ENCODE measurements around the gene THSD7A. TPM values are rescaled to one million over a fixed set of nuclear protein-coding genes. Genes with fewer than 3 reads are reported as not detected.

Gene THSD7A
- total RNA-seq, 1 donor from 2014 or later: 0.35 TPM

GRCh38 chr7:11779864-11780674, 51.9 kb downstream of the THSD7A start:
- Mint-ChIP-seq H3K4me1 (ENCODE audit: low read depth) (no peaks in the 10 kb centered on the region), H3K4me3 (ENCODE audit: unreplicated experiment) (no peak overlapping the region), H3K36me3 (ENCODE audit: low read depth) (no peaks in the 10 kb centered on the region), H3K27me3 (ENCODE audit: low read depth) (no peaks in the 10 kb centered on the region), H3K9me3 (ENCODE audit: low read depth) (no peaks in the 10 kb centered on the region), H3K27ac (ENCODE audit: unreplicated experiment) (no peak overlapping the region)
- TF ChIP-seq CTCF (IDR thresholded peaks at IDR 0.05): no peak
- no peak for DNase-seq (ENCODE audit: low spot score)

- TF ChIP-seq CTCF (IDR thresholded peaks at IDR 0.05): no peak
- Mint-ChIP-seq H3K4me1 (ENCODE audit: low read depth) (no peaks in the 10 kb centered on the region), H3K9me3 (ENCODE audit: low read depth) (no peaks in the 10 kb centered on the region), H3K27me3 (ENCODE audit: low read depth) (no peaks in the 10 kb centered on the region), H3K36me3 (ENCODE audit: low read depth) (no peaks in the 10 kb centered on the region), H3K4me3 (ENCODE audit: unreplicated experiment) (no peak overlapping the region), H3K27ac (ENCODE audit: unreplicated experiment) (no peak overlapping the region)
- DNase-seq (ENCODE audit: low spot score): no peak
These were observed 56.0 kb downstream of the THSD7A start for GRCh38 chr7:11776039-11776438.

GRCh38 chr7:11775401-11775800, 56.6 kb downstream of the THSD7A start:
- Mint-ChIP-seq H3K4me1 (ENCODE audit: low read depth) (no peaks in the 10 kb centered on the region), H3K27ac (ENCODE audit: unreplicated experiment) (no peak overlapping the region), H3K4me3 (ENCODE audit: unreplicated experiment) (no peak overlapping the region), H3K36me3 (ENCODE audit: low read depth) (no peaks in the 10 kb centered on the region), H3K27me3 (ENCODE audit: low read depth) (no peaks in the 10 kb centered on the region), H3K9me3 (ENCODE audit: low read depth) (no peaks in the 10 kb centered on the region)
- no peak for DNase-seq (ENCODE audit: low spot score)
- no peak for TF ChIP-seq CTCF (IDR thresholded peaks at IDR 0.05)

- H3K9me3 Mint-ChIP-seq (ENCODE audit: low read depth): no peaks in the 10 kb centered on the region
- TF ChIP-seq CTCF (IDR thresholded peaks at IDR 0.05): no peak
- H3K36me3 Mint-ChIP-seq (ENCODE audit: low read depth): no peaks in the 10 kb centered on the region
- H3K27ac Mint-ChIP-seq (ENCODE audit: unreplicated experiment): no peak overlapping the region
- H3K4me1 Mint-ChIP-seq (ENCODE audit: low read depth): no peaks in the 10 kb centered on the region
- H3K27me3 Mint-ChIP-seq (ENCODE audit: low read depth): peaks cover 2% of the 10 kb centered on the region
- DNase-seq (ENCODE audit: low spot score): no peak
- H3K4me3 Mint-ChIP-seq (ENCODE audit: unreplicated experiment): no peak overlapping the region
These were observed 63.7 kb downstream of the THSD7A start for GRCh38 chr7:11768263-11768662.

GRCh38 chr7:11767148-11767547, 64.8 kb downstream of the THSD7A start:
- DNase-seq (ENCODE audit: low spot score): no peak
- Mint-ChIP-seq H3K27ac (ENCODE audit: unreplicated experiment) (no peak overlapping the region), H3K9me3 (ENCODE audit: low read depth) (no peaks in the 10 kb centered on the region), H3K4me1 (ENCODE audit: low read depth) (no peaks in the 10 kb centered on the region), H3K4me3 (ENCODE audit: unreplicated experiment) (no peak overlapping the region), H3K36me3 (ENCODE audit: low read depth) (no peaks in the 10 kb centered on the region), H3K27me3 (ENCODE audit: low read depth) (peaks cover 2% of the 10 kb centered on the region)
- no peak for TF ChIP-seq CTCF (IDR thresholded peaks at IDR 0.05)

All from chondrocyte (in vitro differentiated cells).